Osteocyte (in vitro differentiated cells): ENCODE results near the gene TSPAN8. TPM values are rescaled to one million over a fixed set of nuclear protein-coding genes. Genes with fewer than 3 reads are reported as not detected.
"Not testable (repeated sequence)": the region's sequence is repeated elsewhere in the genome, so short reads cannot be mapped to it uniquely, and the experiment has no call there.

Experiments
- DNase-seq: peaks from one replicate; pipeline ENCODE4 v3.0.0; 2021; ENCODE audit warnings: mixed read lengths; ENCODE audit not compliant: unreplicated experiment; ENCODE audit errors: extremely low spot score
- H3K27ac Mint-ChIP-seq: one replicate; pipeline ENCODE4 v1.8.0; 2021; ENCODE audit warnings: mild to moderate bottlenecking, mixed read lengths; ENCODE audit not compliant: unreplicated experiment
- H3K27me3 Mint-ChIP-seq: one replicate; pipeline ENCODE4 v1.8.0; 2021; ENCODE audit warnings: mixed read lengths; ENCODE audit not compliant: unreplicated experiment
- H3K36me3 Mint-ChIP-seq: one replicate; pipeline ENCODE4 v1.8.0; 2021; ENCODE audit warnings: mixed read lengths; ENCODE audit not compliant: unreplicated experiment
- H3K4me1 Mint-ChIP-seq: one replicate; pipeline ENCODE4 v1.8.0; 2021; ENCODE audit warnings: mixed read lengths; ENCODE audit not compliant: unreplicated experiment
- H3K4me3 Mint-ChIP-seq: one replicate; pipeline ENCODE4 v1.8.0; 2021; ENCODE audit warnings: mild to moderate bottlenecking, moderate library complexity, mixed read lengths; ENCODE audit not compliant: unreplicated experiment
- H3K9me3 Mint-ChIP-seq: one replicate; pipeline ENCODE4 v1.8.0; 2021; ENCODE audit warnings: mixed read lengths; ENCODE audit not compliant: unreplicated experiment
- total RNA-seq: library from RNA; stranded (reverse); gene quantifications from 2 replicates; pipeline ENCODE4 v1.2.1, GENCODE V29; 2021
- TF ChIP-seq, protein P1 (sequence below): fragments of 200-600 bp; sonication (generic); IDR thresholded peaks from 2 replicates; pipeline ENCODE4 v1.5.0; 2021; ENCODE audit warnings: antibody characterized with exemption, mild to moderate bottlenecking, moderate library complexity

TSPAN8 gene
- total RNA-seq, 1 donor from 2014 or later, result 0.38 TPM

DNA sequence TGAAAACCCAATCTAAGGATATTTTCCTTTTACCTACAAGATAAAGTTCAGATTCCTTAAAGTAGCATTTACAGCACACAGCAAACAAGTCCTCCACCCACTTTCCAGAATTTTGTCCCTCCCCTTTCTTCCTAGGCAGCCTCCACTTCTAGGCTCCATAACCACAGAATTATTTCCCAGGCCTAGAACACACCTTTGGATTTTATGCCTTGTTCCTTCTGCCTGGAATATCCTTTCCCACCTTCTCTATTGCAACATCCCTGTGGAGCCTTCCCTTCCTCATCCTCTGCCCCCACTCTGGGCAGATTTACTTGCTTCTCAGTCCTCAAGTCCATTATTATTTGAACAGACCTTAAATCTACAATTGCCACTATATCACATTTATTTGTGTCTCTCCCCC lies 2.1 kb upstream of the TSPAN8 start:
- Mint-ChIP-seq H3K9me3 (peaks cover under 1% of the 10 kb centered on the region), H3K4me3 (no peak overlapping the region), H3K4me1 (peaks cover 8% of the 10 kb centered on the region), H3K27ac (no peak overlapping the region), H3K27me3 (peaks cover 18% of the 10 kb centered on the region), H3K36me3 (no peaks in the 10 kb centered on the region)
- TF ChIP-seq, protein P1, sequence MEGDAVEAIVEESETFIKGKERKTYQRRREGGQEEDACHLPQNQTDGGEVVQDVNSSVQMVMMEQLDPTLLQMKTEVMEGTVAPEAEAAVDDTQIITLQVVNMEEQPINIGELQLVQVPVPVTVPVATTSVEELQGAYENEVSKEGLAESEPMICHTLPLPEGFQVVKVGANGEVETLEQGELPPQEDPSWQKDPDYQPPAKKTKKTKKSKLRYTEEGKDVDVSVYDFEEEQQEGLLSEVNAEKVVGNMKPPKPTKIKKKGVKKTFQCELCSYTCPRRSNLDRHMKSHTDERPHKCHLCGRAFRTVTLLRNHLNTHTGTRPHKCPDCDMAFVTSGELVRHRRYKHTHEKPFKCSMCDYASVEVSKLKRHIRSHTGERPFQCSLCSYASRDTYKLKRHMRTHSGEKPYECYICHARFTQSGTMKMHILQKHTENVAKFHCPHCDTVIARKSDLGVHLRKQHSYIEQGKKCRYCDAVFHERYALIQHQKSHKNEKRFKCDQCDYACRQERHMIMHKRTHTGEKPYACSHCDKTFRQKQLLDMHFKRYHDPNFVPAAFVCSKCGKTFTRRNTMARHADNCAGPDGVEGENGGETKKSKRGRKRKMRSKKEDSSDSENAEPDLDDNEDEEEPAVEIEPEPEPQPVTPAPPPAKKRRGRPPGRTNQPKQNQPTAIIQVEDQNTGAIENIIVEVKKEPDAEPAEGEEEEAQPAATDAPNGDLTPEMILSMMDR, result no peak
- no peak for DNase-seq

DNA sequence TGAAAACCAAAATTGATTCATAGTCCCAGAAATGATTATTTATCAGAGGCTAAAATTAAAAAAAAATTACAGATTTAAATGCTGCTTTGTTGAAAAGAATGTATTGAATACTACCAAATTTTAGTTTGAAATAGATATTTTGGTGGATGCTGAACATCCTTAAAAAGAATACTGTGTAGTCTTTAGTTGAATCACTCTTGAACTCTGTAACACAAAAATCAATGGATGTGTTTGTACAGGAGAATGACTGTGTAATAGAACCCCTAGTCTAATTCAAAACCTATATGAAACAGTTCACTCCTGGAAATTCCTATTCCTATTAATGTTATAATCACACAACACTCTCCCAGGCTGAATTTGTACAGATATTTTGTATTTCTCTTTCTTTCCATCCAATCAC lies 1.5 kb upstream of the TSPAN8 start:
- no peak for DNase-seq
- H3K4me1 Mint-ChIP-seq, result peaks cover 8% of the 10 kb centered on the region

DNA sequence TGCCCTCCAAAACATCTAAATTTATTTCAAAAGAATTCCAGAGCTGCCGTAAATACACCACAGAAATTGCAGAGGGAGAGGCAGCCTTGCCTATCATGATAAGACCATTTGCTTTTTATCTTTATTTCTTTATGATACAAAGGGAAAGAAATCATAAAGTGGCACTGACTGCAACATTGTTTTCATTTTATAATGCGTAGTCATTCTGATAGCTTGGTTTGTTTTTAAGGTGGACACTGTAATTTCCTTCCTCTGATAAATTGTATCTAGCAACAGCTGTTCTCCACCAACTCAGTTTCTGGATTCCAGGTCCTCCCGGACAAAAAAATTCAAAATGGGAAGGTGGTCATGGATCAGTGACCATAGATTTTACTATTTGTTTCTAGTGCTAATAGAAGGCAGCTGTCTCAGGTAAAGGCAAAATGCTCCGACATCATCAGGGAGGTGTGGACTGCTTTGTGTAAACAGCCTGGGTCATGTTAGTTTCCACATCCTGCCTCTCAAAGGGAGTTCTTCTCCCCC lies 623 bp upstream of the TSPAN8 start:
- Mint-ChIP-seq H3K4me3 (no peak overlapping the region), H3K9me3 (no peaks in the 10 kb centered on the region), H3K27me3 (peaks cover 18% of the 10 kb centered on the region), H3K4me1 (peaks cover 8% of the 10 kb centered on the region), H3K27ac (no peak overlapping the region), H3K36me3 (no peaks in the 10 kb centered on the region)
- TF ChIP-seq, protein P1, result no peak
- no peak for DNase-seq

More for the DNA sequence above, 1.5 kb upstream of the TSPAN8 start:
- TF ChIP-seq, protein P1, result no peak
- Mint-ChIP-seq H3K9me3 (no peaks in the 10 kb centered on the region), H3K27me3 (peaks cover 18% of the 10 kb centered on the region), H3K27ac (no peak overlapping the region), H3K36me3 (no peaks in the 10 kb centered on the region), H3K4me3 (no peak overlapping the region)

DNA sequence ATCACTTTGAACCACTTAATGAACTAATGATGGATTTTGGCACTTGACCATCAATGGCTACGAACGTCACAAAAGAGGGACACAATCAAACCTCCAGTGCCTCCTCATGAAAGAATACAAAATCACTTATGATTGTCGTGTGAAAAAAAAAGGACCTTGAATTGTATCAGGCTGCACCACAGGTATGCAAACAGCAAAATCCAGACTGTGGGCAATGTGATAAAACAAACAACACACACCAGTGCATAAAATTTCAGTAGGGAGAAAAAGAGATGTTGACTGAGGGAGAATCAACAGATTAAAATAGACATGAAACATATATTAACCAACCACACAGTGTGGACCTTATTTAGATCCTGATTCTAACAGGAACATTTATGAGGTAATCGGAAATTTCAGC lies 2.6 kb downstream of the TSPAN8 start:
- Mint-ChIP-seq H3K27me3 (peaks cover 18% of the 10 kb centered on the region), H3K36me3 (no peaks in the 10 kb centered on the region), H3K4me3 (no peak overlapping the region), H3K9me3 (peaks cover 4% of the 10 kb centered on the region), H3K27ac (no peak overlapping the region), H3K4me1 (peaks cover 8% of the 10 kb centered on the region)
- TF ChIP-seq, protein P1, result no peak
- no peak for DNase-seq

DNA sequence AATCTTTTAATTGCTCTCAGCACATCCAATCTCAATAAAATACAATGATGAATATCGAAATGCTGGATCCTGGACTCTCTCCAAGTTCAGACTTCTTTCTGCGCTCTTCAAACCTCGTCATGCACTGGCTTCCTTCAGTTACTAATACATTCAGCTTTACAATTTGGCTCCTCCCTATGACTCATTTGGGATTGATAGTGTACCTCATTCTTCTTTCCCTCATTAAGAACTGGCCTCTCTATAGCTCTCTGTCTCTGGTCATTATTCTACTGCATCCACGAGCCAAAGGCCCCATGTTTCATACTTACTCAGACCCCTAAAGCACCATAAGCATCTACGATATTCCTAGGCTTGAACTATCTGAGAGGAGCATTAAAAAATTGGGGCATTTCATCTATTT lies 4.9 kb downstream of the TSPAN8 start:
- no peak overlapping the region for H3K4me3 Mint-ChIP-seq
- peaks cover 4% of the 10 kb centered on the region for H3K27me3 Mint-ChIP-seq
- H3K27ac Mint-ChIP-seq, result no peak overlapping the region
- TF ChIP-seq, protein P1, result no peak
- DNase-seq, result no peak
- H3K4me1 Mint-ChIP-seq, result peaks cover 4% of the 10 kb centered on the region
- H3K9me3 Mint-ChIP-seq, result peaks cover 5% of the 10 kb centered on the region
- H3K36me3 Mint-ChIP-seq, result no peaks in the 10 kb centered on the region

DNA sequence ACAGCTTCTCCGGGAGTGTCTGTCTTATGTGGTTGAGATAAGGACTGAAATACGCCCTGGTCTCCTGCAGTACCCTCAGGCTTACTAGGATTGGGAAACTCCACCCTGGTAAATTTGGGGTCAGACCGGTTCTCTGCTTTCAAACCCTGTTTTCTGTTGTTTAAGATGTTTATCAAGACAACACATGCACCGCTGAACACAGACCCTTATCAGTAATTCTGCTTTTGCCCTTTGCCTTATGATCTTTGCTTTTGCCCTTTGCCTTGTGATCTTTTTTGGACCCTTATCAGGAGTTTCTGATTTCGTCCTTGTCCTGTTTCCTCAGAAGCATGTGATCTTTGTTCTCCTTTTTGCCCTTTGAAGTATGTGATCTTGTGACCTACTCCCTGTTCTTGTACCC lies 7.8 kb downstream of the TSPAN8 start:
- not testable (repeated sequence) for H3K4me3 Mint-ChIP-seq, H3K9me3 Mint-ChIP-seq, H3K27ac Mint-ChIP-seq, DNase-seq, H3K36me3 Mint-ChIP-seq, H3K27me3 Mint-ChIP-seq, H3K4me1 Mint-ChIP-seq
